SK-N-SH (cell line): ENCODE measurements around the gene METTL2B. TPM values are rescaled to one million over a fixed set of nuclear protein-coding genes. Genes with fewer than 3 reads are reported as not detected.

ENCODE experiments used
- CTCF ChIA-PET: fragments of 300-600, 350-600 bp; formaldehyde crosslinking; extraction: SDS; loops from one replicate; lab custom pipeline; 2021; lab: Yijun Ruan, JAX
- POLR2A ChIA-PET: fragments of 350-600 bp; sonication (Branson Sonifier 250); formaldehyde crosslinking; extraction: SDS; loops from one replicate; lab custom pipeline; 2020; ENCODE audit warnings: antibody characterized with exemption, inconsistent platforms; lab: Yijun Ruan, JAX
- DNase-seq: peaks from one replicate; pipeline ENCODE4 v3.0.0; 2012
- H2AFZ ChIP-seq: fragments of 200-600 bp; sonication (generic); 2 replicates; pipeline ENCODE4 v1.8.1; 2016; ENCODE audit warnings: antibody characterized with exemption, mild to moderate bottlenecking, low read depth
- H3F3A ChIP-seq: fragments of 200-600 bp; sonication (generic); replicated peaks from 2 replicates; pipeline ENCODE3; 2016; ENCODE audit warnings: antibody characterized with exemption, mild to moderate bottlenecking; ENCODE audit not compliant: insufficient read depth
- H3K27ac ChIP-seq, 2 experiments: fragments of 200-500 bp in 1 of 2; fragments of 200-600 bp in 1 of 2; sonication (Bioruptor generic) in 1 of 2; sonication (generic), shearing (Covaris generic) in 1 of 2; 2 replicates each; pipeline versions ENCODE4 v1.5.1 to v1.6.1; 2014 to 2016; ENCODE audit warnings: low read depth in 2 of 2, inconsistent platforms in 1 of 2, low read length in 1 of 2, mild to moderate bottlenecking in 1 of 2, mixed read lengths in 1 of 2
- H3K27me3 ChIP-seq: fragments of 200-600 bp; sonication (generic), shearing (Covaris generic); 2 replicates; pipeline ENCODE4 v1.6.1; 2016; ENCODE audit warnings: mixed run types; ENCODE audit not compliant: insufficient read depth
- H3K36me3 ChIP-seq, 2 experiments: fragments of 200-500 bp in 1 of 2; fragments of 200-600 bp in 1 of 2; sonication (Bioruptor generic) in 1 of 2; sonication (generic) in 1 of 2; replicated peaks in 1 of 2; 2 replicates each; pipeline versions ENCODE3 to v1.5.1; 2014 to 2016; ENCODE audit warnings: low read length in 1 of 2, mild to moderate bottlenecking in 1 of 2; ENCODE audit not compliant: insufficient read depth in 2 of 2, control insufficient read depth in 1 of 2
- H3K4me1 ChIP-seq, 2 experiments: fragments of 200-500 bp in 1 of 2; fragments of 200-600 bp in 1 of 2; sonication (Bioruptor generic) in 1 of 2; sonication (generic), shearing (Covaris generic) in 1 of 2; 2 replicates each; pipeline versions ENCODE4 v1.5.1 to v1.6.1; 2014 to 2016; ENCODE audit warnings: low read depth in 1 of 2, low read length in 1 of 2, mixed run types in 1 of 2; ENCODE audit not compliant: insufficient read depth in 2 of 2, control insufficient read depth in 1 of 2
- H3K4me2 ChIP-seq: fragments of 200-600 bp; sonication (generic), shearing (Covaris generic); 2 replicates; pipeline ENCODE4 v1.6.1; 2017; ENCODE audit warnings: mixed run types
- H3K4me3 ChIP-seq, 2 experiments: fragments of 200-500 bp in 1 of 2; fragments of 200-600 bp in 1 of 2; sonication (Bioruptor generic) in 1 of 2; sonication (generic), shearing (Covaris generic) in 1 of 2; 2 replicates each; pipeline versions ENCODE4 v1.5.1 to v1.8.1; 2014 to 2016; ENCODE audit warnings: low read depth in 2 of 2, inconsistent platforms in 1 of 2, low read length in 1 of 2, mild to moderate bottlenecking in 1 of 2, mixed read lengths in 1 of 2, moderate library complexity in 1 of 2
- H3K79me2 ChIP-seq: fragments of 200-600 bp; sonication (generic); 2 replicates; pipeline ENCODE4 v1.8.1; 2017; ENCODE audit warnings: mild to moderate bottlenecking; ENCODE audit not compliant: insufficient read depth
- H3K9ac ChIP-seq: fragments of 200-600 bp; sonication (generic); 2 replicates; pipeline ENCODE4 v1.6.1; 2017; ENCODE audit warnings: mixed run types
- H3K9me2 ChIP-seq: fragments of 200-600 bp; sonication (generic); 2 replicates; pipeline ENCODE4 v1.6.1; 2017; ENCODE audit warnings: mixed run types
- H3K9me3 ChIP-seq: fragments of 200-600 bp; sonication (generic); 2 replicates; pipeline ENCODE4 v1.6.1; 2017; ENCODE audit warnings: mixed run types, mild to moderate bottlenecking, moderate library complexity
- H4K20me1 ChIP-seq: fragments of 200-600 bp; sonication (generic); 2 replicates; pipeline ENCODE4 v1.6.1; 2017; ENCODE audit warnings: mild to moderate bottlenecking, mixed run types; ENCODE audit not compliant: insufficient read depth
- CHD2 ChIP-seq: fragments of 150-350 bp; IDR thresholded peaks from 2 replicates; pipeline ENCODE4 v1.6.1; 2018; ENCODE audit warnings: low read length; ENCODE audit not compliant: partially characterized antibody
- ELF1 ChIP-seq: IDR thresholded peaks from 2 replicates; pipeline ENCODE4 v1.4.0; 2012
- EZH2phosphoT487 ChIP-seq: fragments of 200-600 bp; sonication (generic); IDR thresholded peaks from 2 replicates; pipeline ENCODE4 v1.6.1; 2017; ENCODE audit warnings: low read depth, mixed run types, mild to moderate bottlenecking, antibody characterized with exemption, moderate library complexity, borderline replicate concordance
- FOSL2 ChIP-seq: IDR thresholded peaks from 2 replicates; pipeline ENCODE4 v1.4.0; 2012; ENCODE audit warnings: low read depth, mild to moderate bottlenecking, moderate library complexity, borderline replicate concordance
- FOXM1 ChIP-seq: IDR thresholded peaks from 2 replicates; pipeline ENCODE4 v1.4.0; 2012; ENCODE audit warnings: low read depth, mild to moderate bottlenecking
- NFIC ChIP-seq: IDR thresholded peaks from 2 replicates; pipeline ENCODE4 v1.4.0; 2012; ENCODE audit warnings: borderline replicate concordance
- RCOR1 ChIP-seq: fragments of 150-350 bp; IDR thresholded peaks from 2 replicates; pipeline ENCODE4 v1.6.1; 2017; ENCODE audit warnings: antibody characterized with exemption, low read length
- RFX5 ChIP-seq: IDR thresholded peaks from 2 replicates; pipeline ENCODE4 v1.6.1; 2012; ENCODE audit warnings: mild to moderate bottlenecking, improper control_type of control experiment, low read length
- TAF1 ChIP-seq: IDR thresholded peaks from 2 replicates; pipeline ENCODE4 v1.6.1; 2012; ENCODE audit warnings: low read depth, mild to moderate bottlenecking, low read length, moderate library complexity, borderline replicate concordance
- TEAD4 ChIP-seq: IDR thresholded peaks from 2 replicates; pipeline ENCODE4 v1.4.0; 2012; ENCODE audit warnings: mild to moderate bottlenecking, borderline replicate concordance; ENCODE audit not compliant: insufficient read depth
- YY1 ChIP-seq: IDR thresholded peaks from 2 replicates; pipeline ENCODE4 v1.4.0; 2012; ENCODE audit warnings: low read depth, mild to moderate bottlenecking
- ZBTB33 ChIP-seq: IDR thresholded peaks from 2 replicates; pipeline ENCODE4 v1.4.0; 2012; ENCODE audit warnings: low read depth, borderline replicate concordance
- WGBS: methylation state at CpG from one replicate; pipeline ENCODE4 v1.1.6; 2017; ENCODE audit warnings: low lambda C conversion rate; 5-methylcytosine and 5-hydroxymethylcytosine counted together
- polyA plus RNA-seq, 3 experiments: library from polyadenylated mRNA; depleted of rRNA; stranded (reverse); fragments of >200 nt; gene quantifications; 2 replicates each; pipeline ENCODE4 v1.2.3, GENCODE V29; 2012
- TF ChIP-seq, protein P1 (sequence below): IDR thresholded peaks from 2 replicates; pipeline ENCODE4 v1.4.0; 2012; ENCODE audit warnings: low read depth, borderline replicate concordance
- TF ChIP-seq, protein P2 (sequence below): IDR thresholded peaks from 2 replicates; pipeline ENCODE4; 2012
- TF ChIP-seq, protein P3 (sequence below): fragments of 150-350 bp; IDR thresholded peaks from 2 replicates; pipeline ENCODE4 v1.6.1; 2016; ENCODE audit warnings: mild to moderate bottlenecking, low read depth, low read length
- TF ChIP-seq, protein P4 (sequence below): IDR thresholded peaks from 2 replicates; pipeline ENCODE4 v1.6.1; 2012; ENCODE audit warnings: mild to moderate bottlenecking, low read depth, low read length, moderate library complexity

The METTL2B gene
- polyA plus RNA-seq, 1 of the 3 experiments (the other 2 are of a cell fraction): 22.5 TPM

DNA sequence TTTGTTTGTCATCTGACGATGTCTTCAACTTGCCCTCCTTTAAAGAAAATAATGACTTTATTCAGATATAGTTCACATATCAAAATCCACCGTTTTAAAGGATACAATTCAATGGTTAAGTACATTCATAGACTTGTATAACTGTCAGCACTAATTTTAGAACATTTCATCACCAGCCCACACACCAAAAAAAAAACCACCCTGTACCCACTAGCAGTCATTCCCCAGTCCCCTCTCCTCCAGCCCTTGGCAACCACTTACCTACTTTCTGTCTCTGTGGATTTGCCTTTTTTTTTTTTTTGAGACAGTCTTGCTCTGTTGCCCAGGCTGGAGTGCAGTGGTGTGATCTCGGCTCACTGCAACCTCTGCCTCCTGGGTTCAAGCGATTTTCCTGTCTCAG lies 26.1 kb upstream of the METTL2B start (continued):
- TF ChIP-seq, protein P1, sequence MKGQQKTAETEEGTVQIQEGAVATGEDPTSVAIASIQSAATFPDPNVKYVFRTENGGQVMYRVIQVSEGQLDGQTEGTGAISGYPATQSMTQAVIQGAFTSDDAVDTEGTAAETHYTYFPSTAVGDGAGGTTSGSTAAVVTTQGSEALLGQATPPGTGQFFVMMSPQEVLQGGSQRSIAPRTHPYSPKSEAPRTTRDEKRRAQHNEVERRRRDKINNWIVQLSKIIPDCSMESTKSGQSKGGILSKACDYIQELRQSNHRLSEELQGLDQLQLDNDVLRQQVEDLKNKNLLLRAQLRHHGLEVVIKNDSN: no peak
- TF ChIP-seq, protein P2, sequence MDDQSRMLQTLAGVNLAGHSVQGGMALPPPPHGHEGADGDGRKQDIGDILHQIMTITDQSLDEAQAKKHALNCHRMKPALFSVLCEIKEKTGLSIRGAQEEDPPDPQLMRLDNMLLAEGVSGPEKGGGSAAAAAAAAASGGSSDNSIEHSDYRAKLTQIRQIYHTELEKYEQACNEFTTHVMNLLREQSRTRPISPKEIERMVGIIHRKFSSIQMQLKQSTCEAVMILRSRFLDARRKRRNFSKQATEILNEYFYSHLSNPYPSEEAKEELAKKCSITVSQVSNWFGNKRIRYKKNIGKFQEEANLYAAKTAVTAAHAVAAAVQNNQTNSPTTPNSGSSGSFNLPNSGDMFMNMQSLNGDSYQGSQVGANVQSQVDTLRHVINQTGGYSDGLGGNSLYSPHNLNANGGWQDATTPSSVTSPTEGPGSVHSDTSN: no peak
- TF ChIP-seq FOXM1: no peak
- TF ChIP-seq TAF1: no peak
- no peak for TF ChIP-seq RCOR1
- no peak for TF ChIP-seq NFIC
- TF ChIP-seq, protein P3, sequence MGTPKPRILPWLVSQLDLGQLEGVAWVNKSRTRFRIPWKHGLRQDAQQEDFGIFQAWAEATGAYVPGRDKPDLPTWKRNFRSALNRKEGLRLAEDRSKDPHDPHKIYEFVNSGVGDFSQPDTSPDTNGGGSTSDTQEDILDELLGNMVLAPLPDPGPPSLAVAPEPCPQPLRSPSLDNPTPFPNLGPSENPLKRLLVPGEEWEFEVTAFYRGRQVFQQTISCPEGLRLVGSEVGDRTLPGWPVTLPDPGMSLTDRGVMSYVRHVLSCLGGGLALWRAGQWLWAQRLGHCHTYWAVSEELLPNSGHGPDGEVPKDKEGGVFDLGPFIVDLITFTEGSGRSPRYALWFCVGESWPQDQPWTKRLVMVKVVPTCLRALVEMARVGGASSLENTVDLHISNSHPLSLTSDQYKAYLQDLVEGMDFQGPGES: no peak

DNA sequence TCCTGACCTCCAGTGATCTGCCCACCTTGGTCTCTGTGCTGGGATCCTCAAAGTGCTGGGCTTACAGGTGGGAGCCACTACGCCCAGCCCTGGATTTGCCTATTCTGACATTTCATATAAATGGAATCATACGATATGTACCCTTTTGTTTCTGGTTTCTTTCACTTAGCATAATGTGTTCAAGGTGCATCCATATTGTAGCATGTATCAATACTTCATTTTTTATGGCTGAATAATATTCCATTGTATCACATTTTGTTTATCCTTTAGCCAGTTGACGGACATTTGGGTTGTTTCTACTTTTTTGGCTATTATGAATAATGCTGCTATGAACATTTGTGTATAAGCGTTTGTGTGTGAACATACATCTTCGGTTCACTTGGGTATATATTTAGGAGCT lies 25.6 kb upstream of the METTL2B start:
- Histone ChIP-seq H3K36me3 (no peaks in the 10 kb centered on the region), H3F3A (peaks cover 11% of the 10 kb centered on the region), H3K4me2 (no peak overlapping the region), H3K27ac (no peak overlapping the region), H3K27me3 (no peaks in the 10 kb centered on the region), H3K79me2 (peaks cover 2% of the 10 kb centered on the region), H3K9ac (no peak overlapping the region), H2AFZ (no peak overlapping the region), H3K4me3 (no peak overlapping the region), H4K20me1 (no peaks in the 10 kb centered on the region), H3K9me3 (no peaks in the 10 kb centered on the region), H3K9me2 (no peaks in the 10 kb centered on the region), H3K4me1 (peaks cover 6 to 27% of the 10 kb centered on the region in 2 experiments; a peak in 2 of 4 replicates)
- no peak for DNase-seq
- ChIA-PET CTCF (interaction anchor here (5.3 to 8.9 kb wide), 3 partner anchors 9 to 103 kb away, joined by 38 to 187 read pairs (median 42); no protein-coding TSS in a partner anchor), POLR2A (interaction anchor here (0.6 kb wide), 1 partner anchor 14 kb away, joined by 4 read pairs; no protein-coding TSS in a partner anchor)
- WGBS: 84% methylated on average over 5 of the region's 5 CpGs
- TF ChIP-seq, protein P2: no peak
- TF ChIP-seq, protein P4, sequence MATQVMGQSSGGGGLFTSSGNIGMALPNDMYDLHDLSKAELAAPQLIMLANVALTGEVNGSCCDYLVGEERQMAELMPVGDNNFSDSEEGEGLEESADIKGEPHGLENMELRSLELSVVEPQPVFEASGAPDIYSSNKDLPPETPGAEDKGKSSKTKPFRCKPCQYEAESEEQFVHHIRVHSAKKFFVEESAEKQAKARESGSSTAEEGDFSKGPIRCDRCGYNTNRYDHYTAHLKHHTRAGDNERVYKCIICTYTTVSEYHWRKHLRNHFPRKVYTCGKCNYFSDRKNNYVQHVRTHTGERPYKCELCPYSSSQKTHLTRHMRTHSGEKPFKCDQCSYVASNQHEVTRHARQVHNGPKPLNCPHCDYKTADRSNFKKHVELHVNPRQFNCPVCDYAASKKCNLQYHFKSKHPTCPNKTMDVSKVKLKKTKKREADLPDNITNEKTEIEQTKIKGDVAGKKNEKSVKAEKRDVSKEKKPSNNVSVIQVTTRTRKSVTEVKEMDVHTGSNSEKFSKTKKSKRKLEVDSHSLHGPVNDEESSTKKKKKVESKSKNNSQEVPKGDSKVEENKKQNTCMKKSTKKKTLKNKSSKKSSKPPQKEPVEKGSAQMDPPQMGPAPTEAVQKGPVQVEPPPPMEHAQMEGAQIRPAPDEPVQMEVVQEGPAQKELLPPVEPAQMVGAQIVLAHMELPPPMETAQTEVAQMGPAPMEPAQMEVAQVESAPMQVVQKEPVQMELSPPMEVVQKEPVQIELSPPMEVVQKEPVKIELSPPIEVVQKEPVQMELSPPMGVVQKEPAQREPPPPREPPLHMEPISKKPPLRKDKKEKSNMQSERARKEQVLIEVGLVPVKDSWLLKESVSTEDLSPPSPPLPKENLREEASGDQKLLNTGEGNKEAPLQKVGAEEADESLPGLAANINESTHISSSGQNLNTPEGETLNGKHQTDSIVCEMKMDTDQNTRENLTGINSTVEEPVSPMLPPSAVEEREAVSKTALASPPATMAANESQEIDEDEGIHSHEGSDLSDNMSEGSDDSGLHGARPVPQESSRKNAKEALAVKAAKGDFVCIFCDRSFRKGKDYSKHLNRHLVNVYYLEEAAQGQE: no peak
- TF ChIP-seq RFX5 (no peak), ELF1 (no peak), ZBTB33 (no peak), NFIC (no peak), EZH2phosphoT487 (no peak), YY1 (no peak), CHD2 (no peak), FOSL2 (no peak), TEAD4 (no peak)
- TF ChIP-seq, protein P3: no peak
